Thoracic aorta endothelial cell (primary cell): ENCODE measurements around the gene CD8B. TPM values are rescaled to one million over a fixed set of nuclear protein-coding genes. Genes with fewer than 3 reads are reported as not detected.

Source experiments
- total RNA-seq: library from RNA; depleted of rRNA; stranded (reverse); fragments of >200 nt; gene quantifications from 2 replicates; pipeline ENCODE4 v1.2.3, GENCODE V29; 2012

Gene CD8B
- not detected in 2 replicates for total RNA-seq

DNA sequence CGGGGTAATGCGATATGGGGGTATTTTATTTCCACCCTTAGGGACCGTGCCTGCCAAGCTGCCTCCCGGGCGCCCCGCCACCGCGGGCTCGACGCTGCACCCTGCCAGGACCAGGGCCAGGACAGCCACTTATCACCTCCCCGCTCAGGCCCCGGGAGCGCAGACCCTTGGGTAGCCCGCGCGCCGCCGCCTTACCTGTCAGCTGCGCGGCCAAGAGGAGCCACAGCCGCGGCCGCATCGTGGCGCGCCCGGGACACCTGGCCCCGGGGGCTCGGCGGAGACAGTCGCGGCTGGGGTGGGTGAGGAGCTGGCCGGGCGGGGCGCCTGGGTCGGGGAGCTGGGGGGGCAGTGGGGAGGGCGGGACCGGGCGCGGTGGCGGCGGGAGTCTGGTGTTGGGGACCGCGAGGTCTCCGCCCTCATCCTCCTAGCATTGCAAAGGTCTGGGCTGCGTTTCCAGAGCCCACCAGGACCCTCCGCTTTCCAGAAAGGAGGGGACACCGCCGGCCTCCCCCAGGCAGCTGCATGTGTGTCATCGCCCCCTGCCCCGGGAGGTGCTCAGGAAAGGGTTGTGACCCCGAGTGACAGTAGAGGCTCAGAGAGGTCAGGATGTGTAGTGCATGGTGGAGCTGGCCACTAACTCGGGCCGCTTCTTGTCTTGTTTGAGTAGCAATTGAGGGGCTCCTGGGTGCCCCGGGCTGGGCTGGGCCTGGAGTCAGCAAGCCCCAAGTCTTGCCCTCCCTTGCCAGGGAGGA lies at the start of gene CD8B:
TSS of gene CD8B (minus strand) at position 259 of the 752 bp plus-strand sequence. CDS start at position 238, 21 bp downstream.

DNA sequence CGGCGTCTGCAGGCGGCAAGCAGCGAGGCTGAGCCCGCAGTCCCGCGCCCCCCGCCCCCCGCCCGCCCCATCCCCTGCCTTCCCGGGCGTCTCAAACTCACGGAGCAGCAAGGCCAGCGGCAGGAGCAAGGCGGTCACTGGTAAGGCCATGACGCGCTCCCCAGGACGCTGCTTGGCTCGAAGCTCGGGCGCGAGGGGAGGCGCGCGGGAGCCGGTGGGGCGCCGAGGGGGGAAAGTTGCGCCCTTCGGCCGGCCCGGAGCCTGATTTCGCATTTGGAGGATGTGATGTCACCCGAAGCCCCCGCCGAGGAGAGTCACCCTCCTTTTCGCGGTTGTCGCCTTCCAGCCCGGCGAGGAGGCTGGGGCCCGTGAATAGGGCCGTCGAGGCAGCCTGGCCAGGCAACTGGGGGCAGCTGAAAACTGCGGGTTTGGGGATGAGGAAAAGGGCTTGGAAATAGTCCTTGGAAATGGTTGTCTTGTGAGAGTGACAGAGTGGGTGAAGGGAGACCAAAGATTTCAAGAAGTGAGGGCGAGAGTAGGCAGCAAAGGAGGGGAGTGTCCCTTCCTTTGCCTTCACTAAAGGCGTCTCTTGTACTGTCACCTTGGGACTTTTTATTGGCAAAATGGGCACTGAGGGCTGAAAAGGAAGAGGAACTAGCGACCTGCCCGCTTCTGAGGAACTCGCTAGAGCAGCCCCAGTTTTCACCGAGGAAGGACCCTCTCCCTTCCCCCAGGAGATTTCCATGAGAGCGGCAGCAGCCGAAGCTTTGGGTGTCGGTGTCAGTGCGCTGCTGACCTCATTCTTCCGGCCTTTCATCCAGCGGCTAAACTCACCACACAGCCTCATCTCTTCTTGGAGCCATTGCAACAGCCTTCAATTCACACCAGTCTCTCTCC lies 70.8 kb downstream of the CD8B start, which contains the start of gene CD8A:
TSS of gene CD8A (minus strand) at position 238 of the 897 bp plus-strand sequence. CDS start at position 150, 88 bp downstream.

Other genes starting within 250 kb of the CD8B start
- 29.3 and 36.6 TPM in 2 replicates for gene RNF103, start 238.0 kb downstream of the CD8B start, total RNA-seq
- gene RMND5A, start 141.6 kb downstream of the CD8B start, total RNA-seq, result 52.7 and 61.0 TPM in 2 replicates
- gene CD8A, start 71.0 kb downstream of the CD8B start, total RNA-seq, result not detected in 2 replicates
- gene RGPD1, start 80.2 kb upstream of the CD8B start, total RNA-seq, result 0.50 TPM in 1 of 2 replicates, not detected in the other
- 1.7 TPM in 1 of 2 replicates, not detected in the other for gene PLGLB1, start 160.0 kb upstream of the CD8B start, total RNA-seq